ENCODE measurements around the gene ARHGAP11A. TPM values are rescaled to one million over a fixed set of nuclear protein-coding genes. Genes with fewer than 3 reads are reported as not detected.

Gene ARHGAP11A
- total and polyA plus RNA-seq, 2 of the 13 experiments (the other 11 are each of a cell fraction or from before 2014, with no cell fraction given) = 5.1 to 46.3 TPM

Small RNA genes lying within 50 kb of the gene (small RNA-seq; reads per million reads assigned to genes)
- gene RN7SL286P (ENCODE audit: insufficient read depth in 2 of 3, insufficient read length in 3 of 3, low read depth in 2 of 3, low replicate concordance in 1 of 3) = 0 reads per million in 3 experiments

Other genes with a start within 250 kb of the ARHGAP11A start
- not detected in 2 replicates for gene GOLGA8K, start 212.2 kb upstream of the ARHGAP11A start, total RNA-seq (2016; rRNA removed; fragmentation: Illumina TruSeq; extraction: Trizol)
- gene GOLGA8K, start 212.2 kb upstream of the ARHGAP11A start, polyA plus RNA-seq (2011; rRNA removed) = 0.08 and 0.12 TPM in 2 replicates
- not detected in 2 replicates for gene GOLGA8O, start 159.9 kb upstream of the ARHGAP11A start, total RNA-seq (2016; rRNA removed; fragmentation: Illumina TruSeq; extraction: Trizol)
- 0.04 TPM in 1 of 2 replicates, not detected in the other for gene GOLGA8O, start 159.9 kb upstream of the ARHGAP11A start, polyA plus RNA-seq (2011; rRNA removed)
- gene GOLGA8N, start 22.0 kb upstream of the ARHGAP11A start, total RNA-seq (2016; rRNA removed; fragmentation: Illumina TruSeq; extraction: Trizol) = 0.49 and 0.66 TPM in 2 replicates
- 1.6 and 2.1 TPM in 2 replicates for gene GOLGA8N, start 22.0 kb upstream of the ARHGAP11A start, polyA plus RNA-seq (2011; rRNA removed)
- 2.4 and 3.5 TPM in 2 replicates for gene SCG5, start 26.2 kb downstream of the ARHGAP11A start, total RNA-seq (2016; rRNA removed; fragmentation: Illumina TruSeq; extraction: Trizol)
- gene SCG5, start 26.2 kb downstream of the ARHGAP11A start, polyA plus RNA-seq (2011; rRNA removed) = 2.3 and 2.6 TPM in 2 replicates
- 0.02 and 0.11 TPM in 2 replicates for gene GREM1, start 102.5 kb downstream of the ARHGAP11A start, total RNA-seq (2016; rRNA removed; fragmentation: Illumina TruSeq; extraction: Trizol)
- gene GREM1, start 102.5 kb downstream of the ARHGAP11A start, polyA plus RNA-seq (2011; rRNA removed) = 0.08 and 0.13 TPM in 2 replicates

Data from HepG2 (cell line).